ENCODE data around the gene IL2.

Gene IL2
- long read RNA-seq = 0 reads

- no peak within 1 kb of the TSS for H3K4me3 ChIP-seq (replicated peaks; ENCODE audit: insufficient read depth, low read length)
- peaks cover 4% of the 10 kb centered on the region for H3K27me3 ChIP-seq (ENCODE audit: insufficient read depth, poor library complexity, severe bottlenecking)
- DNase-seq (ENCODE audit: low read depth in 1 of 2, low spot score in 1 of 2) = no peak
Observed at GRCh38 chr4:122456231-122457116, at the start of gene IL2. TSS of gene IL2 (minus strand) at chr4:122456725. CDS start at chr4:122456440, 285 bp downstream.

GRCh38 chr4:122503214-122503613 is 46.7 kb upstream of the IL2 start:
- Histone ChIP-seq H3K4me3 (replicated peaks; ENCODE audit: insufficient read depth, low read length) (no peak overlapping the region), H3K27me3 (ENCODE audit: insufficient read depth, poor library complexity, severe bottlenecking) (no peaks in the 10 kb centered on the region), H3K27ac (replicated peaks) (no peak overlapping the region)
- no peak for DNase-seq (ENCODE audit: low read depth in 1 of 2, low spot score in 1 of 2)
- TF ChIP-seq POLR2AphosphoS5 (IDR thresholded peaks at IDR 0.05; ENCODE audit: low read depth) (no peak), CTCF (IDR thresholded peaks at IDR 0.05; ENCODE audit: insufficient read depth, low read length) (no peak)

More at GRCh38 chr4:122456231-122457116, at the start of gene IL2:
- H3K27ac ChIP-seq (replicated peaks) = no peak within 1 kb of the TSS
- no peak for TF ChIP-seq CTCF (IDR thresholded peaks at IDR 0.05; ENCODE audit: insufficient read depth, low read length)
- peak; percentile 3; the same call in 1 of the 2 replicates for TF ChIP-seq SPI1 (IDR thresholded peaks at IDR 0.05; ENCODE audit: borderline replicate concordance, low read depth)

GRCh38 chr4:122500852-122501501 is 44.5 kb upstream of the IL2 start:
- Histone ChIP-seq H3K27me3 (ENCODE audit: insufficient read depth, poor library complexity, severe bottlenecking) (no peaks in the 10 kb centered on the region), H3K27ac (replicated peaks) (no peak overlapping the region), H3K4me3 (replicated peaks; ENCODE audit: insufficient read depth, low read length) (no peak overlapping the region)
- DNase-seq (ENCODE audit: low read depth in 1 of 2, low spot score in 1 of 2) = no peak
- no peak for TF ChIP-seq SPI1 (IDR thresholded peaks at IDR 0.05; ENCODE audit: borderline replicate concordance, low read depth)

- no peak for TF ChIP-seq REST (IDR thresholded peaks at IDR 0.05; ENCODE audit: insufficient replicate concordance, low read depth)
- TF ChIP-seq GABPA (IDR thresholded peaks at IDR 0.05; ENCODE audit: low read depth) = no peak
- no peak for TF ChIP-seq POLR2AphosphoS5 (IDR thresholded peaks at IDR 0.05; ENCODE audit: low read depth)
- no peak for TF ChIP-seq SPI1 (IDR thresholded peaks at IDR 0.05; ENCODE audit: borderline replicate concordance, low read depth)
- no peak for TF ChIP-seq CTCF (IDR thresholded peaks at IDR 0.05; ENCODE audit: insufficient read depth, low read length)
- no peaks in the 10 kb centered on the region for H3K27me3 ChIP-seq (ENCODE audit: insufficient read depth, poor library complexity, severe bottlenecking)
- H3K4me3 ChIP-seq (replicated peaks; ENCODE audit: insufficient read depth, low read length) = no peak overlapping the region
- DNase-seq (ENCODE audit: low read depth in 1 of 2, low spot score in 1 of 2) = no peak
- H3K27ac ChIP-seq (replicated peaks) = no peak overlapping the region
Observed at GRCh38 chr4:122489061-122489460, 32.5 kb upstream of the IL2 start.

- DNase-seq (ENCODE audit: low read depth in 1 of 2, low spot score in 1 of 2) = no peak
- no peak for TF ChIP-seq SPI1 (IDR thresholded peaks at IDR 0.05; ENCODE audit: borderline replicate concordance, low read depth)
- no peak for TF ChIP-seq POLR2AphosphoS5 (IDR thresholded peaks at IDR 0.05; ENCODE audit: low read depth)
- TF ChIP-seq GABPA (IDR thresholded peaks at IDR 0.05; ENCODE audit: low read depth) = no peak
- no peak for TF ChIP-seq REST (IDR thresholded peaks at IDR 0.05; ENCODE audit: insufficient replicate concordance, low read depth)
- TF ChIP-seq CTCF (IDR thresholded peaks at IDR 0.05; ENCODE audit: insufficient read depth, low read length) = no peak
- no peak overlapping the region for H3K4me3 ChIP-seq (replicated peaks; ENCODE audit: insufficient read depth, low read length)
- no peaks in the 10 kb centered on the region for H3K27me3 ChIP-seq (ENCODE audit: insufficient read depth, poor library complexity, severe bottlenecking)
- no peak overlapping the region for H3K27ac ChIP-seq (replicated peaks)
Observed at GRCh38 chr4:122483481-122483880, 27.0 kb upstream of the IL2 start.
